NCI-H2227 (cell line): ENCODE data around the gene POFUT1.
"Not testable (repeated sequence)": the region's sequence is repeated elsewhere in the genome, so short reads cannot be mapped to it uniquely, and the experiment has no call there.

Experiments
- DNase-seq: peaks from one replicate; lab custom pipeline; 2025; ENCODE audit not compliant: unreplicated experiment; lab: John Stamatoyannopoulos, UW

Gene POFUT1

GRCh38 chr20:32271620-32272019, 63.9 kb downstream of the POFUT1 start:
- DNase-seq = no peak

- DNase-seq = no peak
Observed at GRCh38 chr20:32274359-32274758, 66.7 kb downstream of the POFUT1 start.

- DNase-seq = not testable (repeated sequence)
Observed at GRCh38 chr20:32275163-32275562, 67.5 kb downstream of the POFUT1 start.

- peak; percentile 93 for DNase-seq
Observed at GRCh38 chr20:32277361-32278198, 69.9 kb downstream of the POFUT1 start, which contains the start of gene KIF3B. Gene KIF3B, plus strand, starts transcription at chr20:32277651. Its CDS starts 32,127 bp downstream, at chr20:32309778.

GRCh38 chr20:32278199-32278643, 70.5 kb downstream of the POFUT1 start:
- no peak for DNase-seq

- no peak for DNase-seq
Observed at GRCh38 chr20:32281711-32282110, 74.0 kb downstream of the POFUT1 start.

- no peak for DNase-seq
Observed at GRCh38 chr20:32282461-32282860, 74.8 kb downstream of the POFUT1 start.

GRCh38 chr20:32285082-32285620, 77.5 kb downstream of the POFUT1 start:
- no peak for DNase-seq

GRCh38 chr20:32285621-32286371, 78.1 kb downstream of the POFUT1 start:
- DNase-seq = no peak

GRCh38 chr20:32287231-32287638, 79.6 kb downstream of the POFUT1 start:
- no peak for DNase-seq
